Measurements from ENCODE around the gene TMEM259. TPM values are rescaled to one million over a fixed set of nuclear protein-coding genes. Genes with fewer than 3 reads are reported as not detected.

Gene TMEM259
- total RNA-seq, 6 experiments from 2014 or later, result 127 to 164 (median 149) TPM

DNA sequence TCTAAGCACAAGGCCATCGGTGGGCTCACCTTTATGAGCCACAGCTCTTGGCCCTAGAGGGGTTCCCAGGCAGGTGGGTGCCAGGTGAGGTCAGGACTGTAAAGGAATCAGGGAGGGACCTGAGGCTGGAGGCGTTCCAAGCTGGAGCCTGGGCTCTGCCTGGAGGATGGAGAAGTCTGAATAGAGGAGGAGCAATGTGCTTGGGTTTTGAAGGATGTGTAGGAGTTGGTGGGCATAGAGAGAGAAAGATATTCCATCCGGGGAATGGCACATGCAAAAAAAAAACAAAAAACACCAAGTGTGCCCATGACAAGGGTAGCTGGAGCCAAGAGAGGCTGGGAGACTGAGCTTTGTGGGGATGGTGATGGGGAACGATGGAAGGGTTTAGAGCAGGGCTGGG is 18.3 kb downstream of the TMEM259 start:
- Mint-ChIP-seq H3K27me3 (ENCODE audit: insufficient read depth) (peaks cover 14% of the 10 kb centered on the region), H3K4me3 (no peak overlapping the region), H3K9me3 (peaks cover 4% of the 10 kb centered on the region; the same call in 1 of the 2 replicates), H3K27ac (no peak overlapping the region), H3K4me1 (ENCODE audit: low read depth) (no peaks in the 10 kb centered on the region), H3K36me3 (ENCODE audit: low read depth) (no peaks in the 10 kb centered on the region)
- DNase-seq, result no peak
- TF ChIP-seq, protein P1, sequence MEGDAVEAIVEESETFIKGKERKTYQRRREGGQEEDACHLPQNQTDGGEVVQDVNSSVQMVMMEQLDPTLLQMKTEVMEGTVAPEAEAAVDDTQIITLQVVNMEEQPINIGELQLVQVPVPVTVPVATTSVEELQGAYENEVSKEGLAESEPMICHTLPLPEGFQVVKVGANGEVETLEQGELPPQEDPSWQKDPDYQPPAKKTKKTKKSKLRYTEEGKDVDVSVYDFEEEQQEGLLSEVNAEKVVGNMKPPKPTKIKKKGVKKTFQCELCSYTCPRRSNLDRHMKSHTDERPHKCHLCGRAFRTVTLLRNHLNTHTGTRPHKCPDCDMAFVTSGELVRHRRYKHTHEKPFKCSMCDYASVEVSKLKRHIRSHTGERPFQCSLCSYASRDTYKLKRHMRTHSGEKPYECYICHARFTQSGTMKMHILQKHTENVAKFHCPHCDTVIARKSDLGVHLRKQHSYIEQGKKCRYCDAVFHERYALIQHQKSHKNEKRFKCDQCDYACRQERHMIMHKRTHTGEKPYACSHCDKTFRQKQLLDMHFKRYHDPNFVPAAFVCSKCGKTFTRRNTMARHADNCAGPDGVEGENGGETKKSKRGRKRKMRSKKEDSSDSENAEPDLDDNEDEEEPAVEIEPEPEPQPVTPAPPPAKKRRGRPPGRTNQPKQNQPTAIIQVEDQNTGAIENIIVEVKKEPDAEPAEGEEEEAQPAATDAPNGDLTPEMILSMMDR (IDR thresholded peaks at IDR 0.05), result no peak

- Mint-ChIP-seq H3K36me3 (ENCODE audit: low read depth) (no peaks in the 10 kb centered on the region), H3K4me1 (ENCODE audit: low read depth) (0 out of 2 replicates have a peak, but pooled peaks cover under 1% of the 10 kb centered on the region), H3K27ac (no peak overlapping the region), H3K9me3 (peaks cover 4% of the 10 kb centered on the region; the same call in 1 of the 2 replicates), H3K4me3 (no peak overlapping the region), H3K27me3 (ENCODE audit: insufficient read depth) (peaks cover 18% of the 10 kb centered on the region)
- TF ChIP-seq, protein P1 (IDR thresholded peaks at IDR 0.05), result peak; percentile 92
- DNase-seq, result no peak
Observed at GRCh38 chr19:1001538-1002166, 19.3 kb downstream of the TMEM259 start.

DNA sequence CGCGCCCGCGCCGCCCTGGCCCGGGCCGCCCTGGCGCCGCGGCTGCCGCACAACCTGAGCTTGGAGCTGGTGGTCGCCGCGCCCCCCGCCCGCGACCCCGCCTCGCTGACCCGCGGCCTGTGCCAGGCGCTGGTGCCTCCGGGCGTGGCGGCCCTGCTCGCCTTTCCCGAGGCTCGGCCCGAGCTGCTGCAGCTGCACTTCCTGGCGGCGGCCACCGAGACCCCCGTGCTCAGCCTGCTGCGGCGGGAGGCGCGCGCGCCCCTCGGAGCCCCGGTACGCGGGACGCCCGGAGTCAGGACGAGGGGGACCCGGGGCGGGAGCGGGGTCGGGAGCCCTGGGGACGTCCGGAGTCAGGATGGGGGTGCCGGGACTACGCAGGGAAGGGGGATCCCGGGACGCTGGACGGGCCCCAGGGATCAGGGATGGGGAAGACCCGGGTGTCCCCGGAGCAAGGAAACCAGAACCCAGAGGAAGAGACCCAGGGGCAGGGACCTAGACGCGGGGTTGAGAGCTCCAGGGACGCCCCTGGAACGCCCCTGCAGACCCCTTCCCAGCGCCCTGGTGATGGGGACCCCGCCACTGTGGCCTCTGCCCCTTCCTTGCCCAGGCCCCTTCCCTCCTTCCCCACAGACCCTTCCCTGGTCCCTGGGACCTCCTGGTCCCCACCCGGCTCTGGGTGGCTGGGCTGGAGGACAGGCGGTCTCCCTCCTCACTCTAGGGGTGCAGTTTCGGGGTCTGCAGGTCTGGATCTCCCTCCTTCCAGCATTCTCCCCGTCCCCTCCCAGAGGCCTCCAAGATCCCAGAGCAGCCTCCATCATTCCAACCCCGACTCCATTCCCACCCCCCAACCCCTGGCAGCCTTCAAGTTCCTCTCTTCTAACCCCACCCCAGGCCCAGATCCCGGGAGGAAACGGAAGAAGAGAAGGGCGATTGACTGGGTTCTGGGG is 20.1 kb downstream of the TMEM259 start:
- peaks cover 4% of the 10 kb centered on the region; the same call in 1 of the 2 replicates for H3K9me3 Mint-ChIP-seq
- H3K27ac Mint-ChIP-seq, result no peak overlapping the region
- H3K4me3 Mint-ChIP-seq, result peak overlapping the region; percentile 43; the same call in 1 of the 2 replicates
- peaks cover 22% of the 10 kb centered on the region for H3K27me3 Mint-ChIP-seq (ENCODE audit: insufficient read depth)
- no peak for DNase-seq
- peaks cover 5% of the 10 kb centered on the region; the same call in 1 of the 2 replicates for H3K4me1 Mint-ChIP-seq (ENCODE audit: low read depth)
- H3K36me3 Mint-ChIP-seq (ENCODE audit: low read depth), result no peaks in the 10 kb centered on the region
- TF ChIP-seq, protein P1 (IDR thresholded peaks at IDR 0.05), result no peak

GRCh38 chr19:1000095-1000494 is 20.8 kb downstream of the TMEM259 start, which contains the start of gene GRIN3B:
Gene GRIN3B, plus strand, starts transcription at chr19:1000419. Its CDS starts 19 bp downstream, at chr19:1000438.
- Mint-ChIP-seq H3K27me3 (ENCODE audit: insufficient read depth) (peaks cover 23% of the 10 kb centered on the region), H3K27ac (no peak within 1 kb of the TSS), H3K4me3 (peak within 1 kb of the TSS; percentile 43; the same call in 1 of the 2 replicates), H3K4me1 (ENCODE audit: low read depth) (peaks cover 5% of the 10 kb centered on the region; the same call in 1 of the 2 replicates), H3K36me3 (ENCODE audit: low read depth) (no peaks in the 10 kb centered on the region), H3K9me3 (peaks cover 2% of the 10 kb centered on the region; the same call in 1 of the 2 replicates)
- TF ChIP-seq, protein P1 (IDR thresholded peaks at IDR 0.05), result peak; percentile 76
- peak; percentile 28 for DNase-seq

DNA sequence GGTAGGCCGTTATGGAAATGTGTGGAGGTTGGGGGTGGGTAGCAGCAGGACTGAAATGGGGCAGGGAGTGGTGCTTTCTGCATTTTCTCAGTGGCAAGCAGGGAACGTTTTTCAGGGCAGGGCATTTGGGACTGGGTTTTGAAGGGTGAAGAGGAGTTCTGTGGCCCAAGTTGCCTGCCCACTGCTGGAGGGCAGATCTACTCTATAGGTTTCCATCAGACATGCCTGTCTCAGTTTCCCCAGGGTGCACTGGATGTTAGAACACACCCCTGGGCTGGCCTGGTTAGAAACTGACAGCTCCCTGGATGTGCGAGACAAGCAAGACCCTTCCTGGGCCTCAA is 21.6 kb downstream of the TMEM259 start:
- no peaks in the 10 kb centered on the region for H3K9me3 Mint-ChIP-seq
- no peak for DNase-seq
- H3K4me3 Mint-ChIP-seq, result no peak overlapping the region
- peaks cover 5% of the 10 kb centered on the region; the same call in 1 of the 2 replicates for H3K4me1 Mint-ChIP-seq (ENCODE audit: low read depth)
- TF ChIP-seq, protein P1 (IDR thresholded peaks at IDR 0.05), result no peak
- H3K36me3 Mint-ChIP-seq (ENCODE audit: low read depth), result no peaks in the 10 kb centered on the region
- H3K27me3 Mint-ChIP-seq (ENCODE audit: insufficient read depth), result peaks cover 21% of the 10 kb centered on the region
- H3K27ac Mint-ChIP-seq, result no peak overlapping the region
